RWPE1 (cell line): ENCODE measurements around the gene EDRF1.

ENCODE experiments used
- CTCF ChIA-PET: fragments of 350-600 bp; sonication (Branson Sonifier 250); formaldehyde crosslinking; extraction: SDS; loops from one replicate; lab custom pipeline; 2021; lab: Yijun Ruan, JAX
- POLR2A ChIA-PET: fragments of 400-600 bp; formaldehyde crosslinking; extraction: SDS; loops from one replicate; lab custom pipeline; 2020; ENCODE audit warnings: antibody characterized with exemption; ENCODE audit not compliant: low non-redundant PET; lab: Yijun Ruan, JAX
- DNase-seq: peaks from one replicate; pipeline ENCODE4 v3.0.0; 2012; ENCODE audit warnings: low spot score
- H3K27ac ChIP-seq: fragments of 450-650 bp; 2 replicates; pipeline ENCODE4 v1.5.1; 2017
- TF ChIP-seq, protein P1 (sequence below): fragments of 450-650 bp; conservative IDR thresholded peaks from 2 replicates; pipeline ENCODE4 v1.5.1; 2017; ENCODE audit warnings: low read depth, mild to moderate bottlenecking

Gene EDRF1

GRCh38 chr10:125768219-125768855 lies 48.8 kb downstream of the EDRF1 start:
- TF ChIP-seq, protein P1, sequence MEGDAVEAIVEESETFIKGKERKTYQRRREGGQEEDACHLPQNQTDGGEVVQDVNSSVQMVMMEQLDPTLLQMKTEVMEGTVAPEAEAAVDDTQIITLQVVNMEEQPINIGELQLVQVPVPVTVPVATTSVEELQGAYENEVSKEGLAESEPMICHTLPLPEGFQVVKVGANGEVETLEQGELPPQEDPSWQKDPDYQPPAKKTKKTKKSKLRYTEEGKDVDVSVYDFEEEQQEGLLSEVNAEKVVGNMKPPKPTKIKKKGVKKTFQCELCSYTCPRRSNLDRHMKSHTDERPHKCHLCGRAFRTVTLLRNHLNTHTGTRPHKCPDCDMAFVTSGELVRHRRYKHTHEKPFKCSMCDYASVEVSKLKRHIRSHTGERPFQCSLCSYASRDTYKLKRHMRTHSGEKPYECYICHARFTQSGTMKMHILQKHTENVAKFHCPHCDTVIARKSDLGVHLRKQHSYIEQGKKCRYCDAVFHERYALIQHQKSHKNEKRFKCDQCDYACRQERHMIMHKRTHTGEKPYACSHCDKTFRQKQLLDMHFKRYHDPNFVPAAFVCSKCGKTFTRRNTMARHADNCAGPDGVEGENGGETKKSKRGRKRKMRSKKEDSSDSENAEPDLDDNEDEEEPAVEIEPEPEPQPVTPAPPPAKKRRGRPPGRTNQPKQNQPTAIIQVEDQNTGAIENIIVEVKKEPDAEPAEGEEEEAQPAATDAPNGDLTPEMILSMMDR, result no peak
- peak; percentile 25 for DNase-seq
- H3K27ac ChIP-seq, result no peak overlapping the region
- CTCF ChIA-PET, result no interaction called here
- POLR2A ChIA-PET, result no interaction called here

- H3K27ac ChIP-seq, result no peak overlapping the region
- TF ChIP-seq, protein P1, result no peak
- DNase-seq, result no peak
- ChIA-PET CTCF (no interaction called here), POLR2A (no interaction called here)
Observed at GRCh38 chr10:125769175-125769574, 49.7 kb downstream of the EDRF1 start.

- TF ChIP-seq, protein P1, result no peak
- no peak overlapping the region for H3K27ac ChIP-seq
- no peak for DNase-seq
- ChIA-PET CTCF (interaction anchor here (0.6 kb wide), 2 partner anchors 22 to 1738 kb away, joined by 4 to 5 read pairs; no protein-coding TSS in a partner anchor), POLR2A (no interaction called here)
Observed at GRCh38 chr10:125770844-125771243, 51.3 kb downstream of the EDRF1 start.

DNA sequence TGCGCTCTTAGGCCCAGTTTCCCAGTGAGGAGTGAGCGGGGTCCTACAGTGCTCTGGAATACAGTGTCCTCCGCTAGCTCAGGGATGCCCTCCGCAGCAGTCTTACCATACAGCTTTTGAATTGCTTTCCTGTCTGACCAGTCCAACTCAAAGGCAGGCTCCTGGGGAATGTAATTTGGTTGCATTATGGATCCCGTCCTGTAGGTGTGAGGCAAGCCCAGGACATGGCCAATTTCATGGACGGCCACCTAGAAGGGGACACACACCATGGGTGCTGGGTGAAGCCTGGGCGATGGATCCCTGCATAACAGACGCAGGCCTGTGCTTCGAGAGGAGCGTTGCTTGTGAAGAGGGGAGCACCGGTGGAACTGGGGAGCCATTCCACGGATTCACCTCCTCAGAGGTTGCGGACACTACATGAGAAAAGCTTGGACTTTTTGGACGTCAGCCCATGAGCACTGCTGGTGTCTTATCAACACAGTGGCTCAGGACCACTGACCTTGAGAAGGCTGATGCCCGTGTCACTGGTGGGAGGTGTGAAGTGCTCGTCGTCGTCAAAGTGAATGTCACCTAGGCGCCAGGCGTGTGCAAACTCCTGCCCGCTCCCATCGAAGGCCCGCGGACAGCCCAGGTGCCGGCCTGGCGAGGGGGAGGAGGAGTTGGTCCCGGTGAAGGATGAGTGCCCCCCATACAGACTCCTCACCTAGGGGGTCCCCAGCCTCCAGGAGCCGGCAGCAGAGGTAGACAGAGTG lies 52.8 kb downstream of the EDRF1 start:
- POLR2A ChIA-PET, result no interaction called here
- TF ChIP-seq, protein P1, result no peak
- CTCF ChIA-PET, result interaction anchor here (0.6 kb wide), 1 partner anchor 16 kb away, joined by 3 read pairs; no protein-coding TSS in a partner anchor

DNA sequence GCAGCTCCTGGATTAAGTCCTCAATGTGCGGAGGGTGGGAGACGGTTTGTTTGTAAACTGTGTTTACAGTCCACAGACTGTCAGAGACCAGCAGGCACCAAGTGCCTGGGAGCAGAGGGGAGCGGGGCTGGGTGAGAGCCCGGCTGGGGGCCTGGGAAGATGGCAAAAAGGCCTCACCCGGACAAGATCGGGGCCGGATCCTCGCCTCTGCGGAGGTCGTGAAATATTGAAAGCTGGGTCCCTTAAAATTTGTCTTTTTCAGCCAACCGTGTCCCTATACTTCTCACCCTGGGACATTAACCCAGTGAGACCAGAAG lies 53.3 kb downstream of the EDRF1 start:
- no peak for DNase-seq
- no peak overlapping the region for H3K27ac ChIP-seq
- CTCF ChIA-PET, result no interaction called here
- POLR2A ChIA-PET, result no interaction called here
- TF ChIP-seq, protein P1, result no peak

More for the DNA sequence above, 52.8 kb downstream of the EDRF1 start:
- no peak overlapping the region for H3K27ac ChIP-seq
- DNase-seq, result no peak

DNA sequence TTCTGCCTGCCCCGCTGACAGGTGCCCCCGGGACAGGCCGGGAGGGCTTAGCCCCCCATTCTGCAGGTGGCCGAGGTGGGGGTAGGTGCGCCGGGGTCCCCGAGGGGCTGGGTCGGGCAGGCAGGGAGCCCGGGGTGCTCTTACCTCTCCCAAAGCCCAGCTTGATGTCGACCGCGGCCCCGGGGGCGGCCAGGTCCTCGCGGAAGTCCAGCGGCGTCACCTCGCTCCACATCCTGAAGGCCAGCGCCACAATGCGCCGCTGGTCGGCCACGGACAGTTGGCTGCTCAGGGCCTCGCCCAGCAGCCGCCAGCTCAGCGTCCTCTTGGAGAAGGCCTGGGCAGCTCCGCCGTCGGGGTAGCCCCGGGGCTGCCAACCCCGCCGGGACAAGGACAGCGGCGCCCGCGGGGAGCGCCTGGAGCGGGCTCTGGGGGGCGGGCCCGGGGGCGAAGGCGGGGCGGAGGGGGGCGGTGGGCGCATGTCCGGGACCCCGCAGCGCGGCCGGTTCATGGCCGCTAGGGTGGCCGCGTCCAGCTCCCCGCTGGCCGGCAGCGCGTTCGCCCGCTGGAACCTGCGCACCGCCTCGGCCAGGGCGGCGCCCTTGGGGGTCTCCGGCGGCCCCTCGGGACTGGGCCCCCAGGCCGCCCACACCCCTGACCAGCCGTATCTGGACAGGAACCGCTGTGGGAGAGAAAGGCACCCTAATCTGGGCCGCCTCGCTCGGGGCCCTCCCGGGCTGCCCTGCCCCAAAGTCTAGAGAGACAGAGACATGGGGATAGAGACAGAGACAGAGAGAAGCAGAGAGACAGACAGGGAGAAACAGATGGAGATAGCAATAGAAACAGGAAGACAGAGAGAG lies 54.4 kb downstream of the EDRF1 start:
- TF ChIP-seq, protein P1, result no peak
- ChIA-PET CTCF (no interaction called here), POLR2A (no interaction called here)
- no peak overlapping the region for H3K27ac ChIP-seq
- no peak for DNase-seq
